Thyroid gland (tissue), 4 donors: ENCODE measurements around the gene GOLGA6L9. TPM values are rescaled to one million over a fixed set of nuclear protein-coding genes. Genes with fewer than 3 reads are reported as not detected.

ENCODE experiments used
- small RNA-seq: library from RNA; depleted of rRNA; stranded (forward); fragments of <200 nt; gene quantifications from one replicate; pipeline ENCODE3, GENCODE V24; 2016
- total RNA-seq, 4 donors: library from RNA; depleted of rRNA; stranded (reverse); fragments of >200 nt; gene quantifications; one replicate each; pipeline ENCODE4 v1.2.3, GENCODE V29; 2016

Gene GOLGA6L9
- total RNA-seq, 4 donors from 2014 or later = 3.3 to 5.2 (median 3.7) TPM

Small RNAs within 50 kb of the gene (small RNA-seq; reads per million reads assigned to genes)
- not detected for gene AC245033.3

Other genes starting within 250 kb of the GOLGA6L9 start
- gene EFL1, start 167.1 kb upstream of the GOLGA6L9 start, total RNA-seq = 10 to 100 TPM; 10.3 to 29.8 (median 17.5) TPM
- 1 to 10 TPM in 2 of 4 donors, under 1 TPM in 1, not detected in 1; 0.81 to 2.4 (median 1.4) TPM for gene SAXO2, start 167.0 kb upstream of the GOLGA6L9 start, total RNA-seq
- 1 to 10 TPM; 1.9 to 2.7 (median 2.2) TPM for gene GOLGA6L10, start 80.3 kb upstream of the GOLGA6L9 start, total RNA-seq
- 1,000 to 10,000 TPM; 1,180 to 3,226 (median 2,104) TPM for gene RPS17, start 110.6 kb downstream of the GOLGA6L9 start, total RNA-seq
- 1 to 10 TPM; 1.7 to 6.4 (median 4.0) TPM for gene CPEB1, start 217.5 kb downstream of the GOLGA6L9 start, total RNA-seq